ENCODE data around the gene SLC39A7.
"Not testable (repeated sequence)": the region's sequence is repeated elsewhere in the genome, so short reads cannot be mapped to it uniquely, and the experiment has no call there.

Gene SLC39A7

DNA sequence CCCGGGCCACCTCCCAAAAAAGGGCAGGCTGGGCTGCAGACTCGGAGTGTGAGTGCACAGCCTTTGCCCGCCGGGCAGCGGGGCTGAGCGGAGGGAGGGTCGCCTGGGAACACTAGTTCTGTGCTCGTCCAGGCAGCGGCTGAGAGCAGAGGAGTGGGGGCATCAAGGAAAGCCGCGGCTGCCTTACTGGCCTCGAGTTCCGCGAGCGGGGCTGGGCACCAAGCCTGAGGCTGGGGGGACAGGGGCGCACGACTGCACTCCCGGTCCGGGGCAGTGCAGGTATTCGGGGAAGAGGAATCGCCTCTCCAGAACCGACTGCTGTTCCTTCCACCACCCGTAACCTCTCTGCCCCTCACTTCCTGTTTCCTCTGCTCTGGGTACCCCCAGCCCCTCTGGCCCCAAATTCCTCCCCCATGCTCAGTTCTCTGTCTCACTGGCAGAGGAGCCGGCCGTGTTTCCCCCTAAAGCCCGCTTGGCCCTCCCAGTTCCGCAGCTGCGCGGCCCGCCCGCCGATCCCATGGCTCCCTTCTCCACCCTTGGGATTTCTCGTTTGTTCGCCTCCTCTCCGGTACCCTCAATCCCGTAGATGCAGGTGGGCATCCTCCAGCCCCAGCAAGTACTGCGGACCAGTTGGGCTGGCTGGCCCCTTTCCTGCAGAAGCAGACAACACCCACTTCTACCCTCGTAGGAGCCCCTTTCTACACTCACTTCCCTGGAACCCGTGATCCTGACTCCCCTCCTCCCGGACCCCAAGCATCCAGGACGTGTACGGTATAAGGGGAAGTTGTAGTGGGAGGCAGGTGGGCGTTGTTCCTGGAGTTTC lies 12.7 kb downstream of the SLC39A7 start:
- 1% methylated on average over 42 to 43 of the region's 43 CpGs for WGBS, 2 experiments
- Histone ChIP-seq H3K27me3 (ENCODE audit: control insufficient read depth, insufficient read depth, low read length, poor library complexity, severe bottlenecking) (peaks cover 52% of the 10 kb centered on the region), H3K36me3 (ENCODE audit: control insufficient read depth, insufficient read depth, low read length) (peaks cover 23% of the 10 kb centered on the region), H3K4me1 (ENCODE audit: control insufficient read depth, insufficient read depth, low read length) (peaks cover 30% of the 10 kb centered on the region), H3K27ac (ENCODE audit: insufficient read depth, low read depth, low read length, poor library complexity, severe bottlenecking) (no peak overlapping the region), H3K9me3 (ENCODE audit: control insufficient read depth, low read length) (no peaks in the 10 kb centered on the region), H3K4me3 (ENCODE audit: insufficient read depth, low read depth, low read length) (peak overlapping the region; percentile 41)

DNA sequence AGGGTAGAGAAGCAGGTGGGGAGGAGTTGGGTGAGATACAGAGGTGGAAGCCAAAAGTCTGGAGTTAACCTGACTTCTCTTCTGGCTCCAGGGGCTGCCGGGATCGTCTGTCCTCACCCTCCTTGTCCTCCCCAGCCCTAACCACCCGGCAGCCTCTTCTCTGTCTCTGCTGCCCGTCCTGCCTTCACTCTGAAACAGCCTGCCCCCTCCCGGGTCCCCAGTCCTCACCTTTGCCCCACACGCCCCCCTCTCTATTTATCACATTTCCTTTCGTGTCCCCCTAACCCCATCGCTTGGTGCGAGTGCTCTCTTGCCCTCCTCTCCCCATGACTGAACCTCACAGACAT lies 13.3 kb downstream of the SLC39A7 start:
- no peak overlapping the region for H3K27ac ChIP-seq (ENCODE audit: insufficient read depth, low read depth, low read length, poor library complexity, severe bottlenecking)
- 21 to 25% methylated on average over 9 of the region's 9 CpGs for WGBS, 2 experiments

DNA sequence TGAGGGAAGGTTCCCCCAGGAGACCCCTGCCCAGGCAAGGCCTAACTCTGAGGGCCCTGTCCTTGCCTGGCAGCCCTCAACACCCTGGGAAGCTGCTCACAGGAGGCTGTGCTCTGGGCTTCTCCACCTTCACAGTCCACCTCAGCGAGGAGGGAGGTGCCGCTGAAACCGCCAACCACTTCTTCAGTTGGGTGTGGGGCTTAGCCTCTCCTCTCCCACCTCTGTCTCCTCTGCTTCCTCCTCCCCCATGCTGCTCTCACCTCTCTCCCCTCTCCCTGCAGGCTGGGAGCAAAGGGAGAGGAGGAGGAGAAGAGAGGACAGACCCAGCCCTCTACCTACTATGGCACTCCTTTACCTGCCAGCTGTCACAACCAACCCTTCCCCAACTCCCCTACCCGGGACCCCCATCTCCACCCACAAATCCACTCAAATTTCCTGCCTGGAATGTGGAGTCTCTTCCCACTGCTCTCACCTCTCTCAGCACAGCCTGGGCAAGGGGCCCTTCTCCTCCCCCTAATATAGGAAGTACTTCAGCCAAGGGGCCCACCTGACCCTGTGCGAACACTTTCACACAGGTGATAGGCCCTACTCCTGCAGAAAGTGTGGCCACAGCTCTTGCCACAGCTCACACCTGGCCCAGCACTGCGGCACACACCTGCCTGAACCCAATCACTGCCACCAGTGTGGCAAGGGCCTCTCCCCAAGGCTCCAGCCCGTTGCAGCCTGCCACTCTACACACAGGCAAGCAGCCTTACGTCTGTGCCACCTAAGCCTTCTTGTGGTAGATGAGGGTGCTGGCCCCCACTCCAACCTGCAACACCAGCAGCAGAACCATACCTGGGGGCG lies 14.8 kb downstream of the SLC39A7 start:
- Histone ChIP-seq H3K4me3 (ENCODE audit: insufficient read depth, low read depth, low read length) (no peak overlapping the region), H3K36me3 (ENCODE audit: control insufficient read depth, insufficient read depth, low read length) (peaks cover 13% of the 10 kb centered on the region), H3K27me3 (ENCODE audit: control insufficient read depth, insufficient read depth, low read length, poor library complexity, severe bottlenecking) (peaks cover 73% of the 10 kb centered on the region), H3K4me1 (ENCODE audit: control insufficient read depth, insufficient read depth, low read length) (peaks cover 12% of the 10 kb centered on the region), H3K27ac (ENCODE audit: insufficient read depth, low read depth, low read length, poor library complexity, severe bottlenecking) (no peak overlapping the region), H3K9me3 (ENCODE audit: control insufficient read depth, low read length) (no peaks in the 10 kb centered on the region)
- WGBS, 2 experiments, result 83 to 85% methylated on average over 9 of the region's 9 CpGs

More for the DNA sequence above, 13.3 kb downstream of the SLC39A7 start:
- Histone ChIP-seq H3K4me1 (ENCODE audit: control insufficient read depth, insufficient read depth, low read length) (peaks cover 28% of the 10 kb centered on the region), H3K36me3 (ENCODE audit: control insufficient read depth, insufficient read depth, low read length) (peaks cover 23% of the 10 kb centered on the region), H3K9me3 (ENCODE audit: control insufficient read depth, low read length) (no peaks in the 10 kb centered on the region), H3K27me3 (ENCODE audit: control insufficient read depth, insufficient read depth, low read length, poor library complexity, severe bottlenecking) (peaks cover 57% of the 10 kb centered on the region), H3K4me3 (ENCODE audit: insufficient read depth, low read depth, low read length) (peak overlapping the region; percentile 41)

DNA sequence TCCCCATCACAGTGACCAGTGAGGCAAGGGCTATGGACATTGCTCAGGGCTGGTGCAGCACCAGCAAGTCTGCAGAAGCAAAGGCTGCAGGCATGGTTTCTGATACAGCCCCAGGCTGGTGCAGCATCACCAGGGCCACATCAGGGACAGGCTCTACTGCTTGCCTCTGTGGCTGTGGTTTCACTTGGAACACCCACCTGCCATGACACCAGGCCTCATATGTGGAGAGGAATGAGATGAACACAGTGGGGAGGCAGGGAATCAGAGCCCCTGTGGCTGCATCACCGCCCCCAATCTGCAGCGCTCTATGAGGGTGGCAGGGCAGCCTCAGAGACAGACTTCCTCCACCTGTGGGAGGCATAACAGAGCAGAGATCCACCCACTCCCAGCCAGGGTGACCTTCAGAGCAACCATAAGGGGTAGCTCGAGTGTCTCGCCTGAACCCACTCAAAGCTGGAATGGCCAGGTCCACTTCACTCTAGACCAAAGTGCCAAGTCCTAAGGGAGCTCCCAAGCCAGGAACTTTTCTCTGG lies 15.5 kb downstream of the SLC39A7 start:
- H3K27ac ChIP-seq (ENCODE audit: insufficient read depth, low read depth, low read length, poor library complexity, severe bottlenecking), result no peak overlapping the region
- peaks cover 74% of the 10 kb centered on the region for H3K27me3 ChIP-seq (ENCODE audit: control insufficient read depth, insufficient read depth, low read length, poor library complexity, severe bottlenecking)
- WGBS, 2 experiments, result 92 to 94% methylated on average over 4 of the region's 4 CpGs
- H3K4me3 ChIP-seq (ENCODE audit: insufficient read depth, low read depth, low read length), result no peak overlapping the region
- H3K36me3 ChIP-seq (ENCODE audit: control insufficient read depth, insufficient read depth, low read length), result peaks cover 10% of the 10 kb centered on the region
- H3K4me1 ChIP-seq (ENCODE audit: control insufficient read depth, insufficient read depth, low read length), result peaks cover 12% of the 10 kb centered on the region
- no peaks in the 10 kb centered on the region for H3K9me3 ChIP-seq (ENCODE audit: control insufficient read depth, low read length)

GRCh38 chr6:33217246-33217645 lies 16.6 kb downstream of the SLC39A7 start:
- 89 to 90% methylated on average over 6 of the region's 6 CpGs for WGBS, 2 experiments
- peaks cover 12% of the 10 kb centered on the region for H3K4me1 ChIP-seq (ENCODE audit: control insufficient read depth, insufficient read depth, low read length)

DNA sequence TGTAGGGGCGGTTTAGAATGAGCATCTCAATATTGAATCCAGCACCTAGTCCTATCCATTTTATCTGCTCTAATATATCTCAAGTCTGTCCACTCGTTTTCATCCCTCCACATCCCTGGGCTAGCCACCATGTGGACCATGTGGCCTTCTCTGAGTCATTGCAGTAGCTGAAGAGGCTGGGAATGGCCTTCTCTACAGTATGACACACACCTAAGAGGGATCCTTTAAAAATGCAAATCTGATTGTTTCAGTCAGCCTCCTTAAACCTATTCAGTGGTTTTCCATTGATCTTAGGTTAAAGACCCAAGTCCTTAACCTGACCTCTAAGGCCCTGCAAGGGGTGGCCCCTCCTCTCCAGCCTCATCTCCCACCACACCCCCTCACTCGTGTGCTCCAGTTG lies 17.0 kb downstream of the SLC39A7 start:
- Histone ChIP-seq H3K9me3 (ENCODE audit: control insufficient read depth, low read length) (no peaks in the 10 kb centered on the region), H3K27ac (ENCODE audit: insufficient read depth, low read depth, low read length, poor library complexity, severe bottlenecking) (no peak overlapping the region), H3K36me3 (ENCODE audit: control insufficient read depth, insufficient read depth, low read length) (no peaks in the 10 kb centered on the region), H3K4me3 (ENCODE audit: insufficient read depth, low read depth, low read length) (no peak overlapping the region), H3K4me1 (ENCODE audit: control insufficient read depth, insufficient read depth, low read length) (peaks cover 9% of the 10 kb centered on the region), H3K27me3 (ENCODE audit: control insufficient read depth, insufficient read depth, low read length, poor library complexity, severe bottlenecking) (peaks cover 77% of the 10 kb centered on the region)
- 43 to 44% methylated on average over 3 of the region's 3 CpGs for WGBS, 2 experiments

More at GRCh38 chr6:33217246-33217645, 16.6 kb downstream of the SLC39A7 start:
- H3K36me3 ChIP-seq (ENCODE audit: control insufficient read depth, insufficient read depth, low read length), result peaks cover 1% of the 10 kb centered on the region
- H3K9me3 ChIP-seq (ENCODE audit: control insufficient read depth, low read length), result no peaks in the 10 kb centered on the region
- no peak overlapping the region for H3K27ac ChIP-seq (ENCODE audit: insufficient read depth, low read depth, low read length, poor library complexity, severe bottlenecking)
- H3K4me3 ChIP-seq (ENCODE audit: insufficient read depth, low read depth, low read length), result no peak overlapping the region
- H3K27me3 ChIP-seq (ENCODE audit: control insufficient read depth, insufficient read depth, low read length, poor library complexity, severe bottlenecking), result peaks cover 74% of the 10 kb centered on the region

GRCh38 chr6:33226503-33227120 lies 25.9 kb downstream of the SLC39A7 start:
- H3K27me3 ChIP-seq (ENCODE audit: control insufficient read depth, insufficient read depth, low read length, poor library complexity, severe bottlenecking); H3K36me3 ChIP-seq (ENCODE audit: control insufficient read depth, insufficient read depth, low read length); H3K4me3 ChIP-seq (ENCODE audit: insufficient read depth, low read depth, low read length); H3K4me1 ChIP-seq (ENCODE audit: control insufficient read depth, insufficient read depth, low read length); H3K27ac ChIP-seq (ENCODE audit: insufficient read depth, low read depth, low read length, poor library complexity, severe bottlenecking); H3K9me3 ChIP-seq (ENCODE audit: control insufficient read depth, low read length): not testable (repeated sequence)
- WGBS, 2 experiments, result 29 to 37% methylated on average over 10 to 14 of the region's 14 CpGs

DNA sequence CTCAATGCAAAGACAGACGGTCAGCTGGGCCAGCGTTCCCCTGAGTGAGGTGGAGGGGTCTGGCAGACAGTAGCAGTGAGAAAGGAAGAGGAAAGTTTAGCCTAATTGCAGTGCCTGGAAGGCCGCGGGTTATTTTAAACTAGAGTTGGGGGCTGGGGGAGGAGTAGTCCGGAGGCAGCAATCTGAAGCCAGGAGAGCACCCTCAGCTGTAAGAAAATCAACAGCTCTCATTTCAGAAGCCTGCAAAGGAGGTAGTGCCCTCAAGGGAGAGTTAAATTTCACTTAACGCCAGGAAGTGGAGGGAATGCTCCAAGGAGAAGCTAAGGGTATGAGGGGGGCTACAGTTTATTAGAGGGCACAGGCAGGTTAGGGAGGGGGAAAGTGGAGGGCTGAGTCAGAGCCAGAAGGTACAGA lies 34.6 kb downstream of the SLC39A7 start:
- Histone ChIP-seq H3K36me3 (ENCODE audit: control insufficient read depth, insufficient read depth, low read length) (no peaks in the 10 kb centered on the region), H3K27ac (ENCODE audit: insufficient read depth, low read depth, low read length, poor library complexity, severe bottlenecking) (no peak overlapping the region), H3K4me3 (ENCODE audit: insufficient read depth, low read depth, low read length) (no peak overlapping the region), H3K27me3 (ENCODE audit: control insufficient read depth, insufficient read depth, low read length, poor library complexity, severe bottlenecking) (no peaks in the 10 kb centered on the region), H3K9me3 (ENCODE audit: control insufficient read depth, low read length) (no peaks in the 10 kb centered on the region), H3K4me1 (ENCODE audit: control insufficient read depth, insufficient read depth, low read length) (peaks cover 11% of the 10 kb centered on the region)
- WGBS, 2 experiments, result 19 to 25% methylated on average over 6 of the region's 6 CpGs

GRCh38 chr6:33236328-33236727 lies 35.7 kb downstream of the SLC39A7 start:
- no peak overlapping the region for H3K27ac ChIP-seq (ENCODE audit: insufficient read depth, low read depth, low read length, poor library complexity, severe bottlenecking)
- peaks cover 11% of the 10 kb centered on the region for H3K4me1 ChIP-seq (ENCODE audit: control insufficient read depth, insufficient read depth, low read length)
- no peaks in the 10 kb centered on the region for H3K36me3 ChIP-seq (ENCODE audit: control insufficient read depth, insufficient read depth, low read length)
- no peak overlapping the region for H3K4me3 ChIP-seq (ENCODE audit: insufficient read depth, low read depth, low read length)
- no peaks in the 10 kb centered on the region for H3K27me3 ChIP-seq (ENCODE audit: control insufficient read depth, insufficient read depth, low read length, poor library complexity, severe bottlenecking)
- H3K9me3 ChIP-seq (ENCODE audit: control insufficient read depth, low read length), result no peaks in the 10 kb centered on the region

- no peak overlapping the region for H3K27ac ChIP-seq (ENCODE audit: insufficient read depth, low read depth, low read length, poor library complexity, severe bottlenecking)
- no peak overlapping the region for H3K4me3 ChIP-seq (ENCODE audit: insufficient read depth, low read depth, low read length)
- H3K9me3 ChIP-seq (ENCODE audit: control insufficient read depth, low read length), result no peaks in the 10 kb centered on the region
- 94% methylated on average over 6 of the region's 6 CpGs for WGBS, 2 experiments
- H3K4me1 ChIP-seq (ENCODE audit: control insufficient read depth, insufficient read depth, low read length), result peaks cover 11% of the 10 kb centered on the region
- H3K27me3 ChIP-seq (ENCODE audit: control insufficient read depth, insufficient read depth, low read length, poor library complexity, severe bottlenecking), result no peaks in the 10 kb centered on the region
- H3K36me3 ChIP-seq (ENCODE audit: control insufficient read depth, insufficient read depth, low read length), result no peaks in the 10 kb centered on the region
These were observed 36.2 kb downstream of the SLC39A7 start for GRCh38 chr6:33236852-33237251.
